ENCODE results near the gene RNF167. TPM values are rescaled to one million over a fixed set of nuclear protein-coding genes. Genes with fewer than 3 reads are reported as not detected.

RNF167 gene
- total RNA-seq, 1 experiment from 2014 or later = 105 TPM

GRCh38 chr17:4970273-4970672, 30.2 kb downstream of the RNF167 start:
- no peak for ATAC-seq
- H4K20me1 ChIP-seq (ENCODE audit: insufficient read depth) = no peaks in the 10 kb centered on the region
- CTCF ChIA-PET = interaction anchor here (1.0 kb wide), 1 partner anchor 30 kb away, joined by 3 read pairs; the partner anchor contains the start of genes RNF167 and SLC25A11
- no peaks in the 10 kb centered on the region for H3K27me3 ChIP-seq (ENCODE audit: insufficient read depth, low read length)
- intact Hi-C loops (cut with micrococcal nuclease) = no loop called here
- H3K27ac ChIP-seq (ENCODE audit: low read depth, low read length) = no peak overlapping the region
- no peaks in the 10 kb centered on the region for H3K9me2 ChIP-seq (ENCODE audit: insufficient read depth)
- H3K4me1 ChIP-seq (ENCODE audit: control insufficient read depth in 1 of 2, insufficient read depth in 2 of 2, low read length in 2 of 2) = peaks cover 19 to 33% of the 10 kb centered on the region in 2 experiments
- POLR2A ChIA-PET = interaction anchor here (0.8 to 1.8 kb wide), 3 partner anchors 17 to 103 kb away, joined by 4 to 7 read pairs (median 7); partner anchors contain the start of genes CAMTA2, RNF167 and SLC25A11
- RAD21 ChIA-PET (ENCODE audit: low non-redundant PET in 1 of 2, low total read pairs in 2 of 2, uncharacterized antibody in 2 of 2, unreplicated experiment in 2 of 2) = no interaction called here
- H3K4me2 ChIP-seq (ENCODE audit: low read length) = no peak overlapping the region
- TF ChIP-seq SIN3A (IDR thresholded peaks at IDR 0.05; ENCODE audit: low read depth) (no peak), ZNF274 (IDR thresholded peaks at IDR 0.05; ENCODE audit: low read depth, low read length) (no peak), ZFX (IDR thresholded peaks at IDR 0.05) (no peak), EZH2 (IDR thresholded peaks at IDR 0.05) (no peak), RAD21 (IDR thresholded peaks at IDR 0.05; ENCODE audit: low read depth) (no peak), ZBTB33 (IDR thresholded peaks at IDR 0.05; ENCODE audit: extremely low read depth, insufficient replicate concordance, low read length) (no peak), ELF1 (IDR thresholded peaks at IDR 0.05; ENCODE audit: borderline replicate concordance, low read depth) (no peak), SRF (IDR thresholded peaks at IDR 0.05; ENCODE audit: low read depth) (no peak), CBX3 (IDR thresholded peaks at IDR 0.05; ENCODE audit: low read depth) (no peak), REST (IDR thresholded peaks at IDR 0.05; ENCODE audit: low read depth) (no peak)
- no peak overlapping the region for H3K4me3 ChIP-seq (replicated peaks in 1 of 2; ENCODE audit: low read depth in 1 of 2, low read length in 2 of 2)
- no peak overlapping the region for H2AFZ ChIP-seq (ENCODE audit: low read depth, low read length, poor library complexity, severe bottlenecking)
- peaks cover 11% of the 10 kb centered on the region; the same call in 1 of the 2 replicates for H3K79me2 ChIP-seq (ENCODE audit: insufficient read depth, low read length)
- DNase-seq (ENCODE audit: low read depth, low spot score) = no peak
- peaks cover 4 to 16% of the 10 kb centered on the region in 2 experiments; a peak in 3 of 4 replicates for H3K36me3 ChIP-seq (ENCODE audit: control insufficient read depth in 1 of 2, insufficient read depth in 2 of 2, low read length in 2 of 2)
- H3K9ac ChIP-seq (ENCODE audit: low read length) = no peak overlapping the region
- BruUV-seq (replicated peaks) = no TSS peak
- H3K9me3 ChIP-seq (ENCODE audit: control insufficient read depth in 1 of 2, insufficient read depth in 1 of 2, low read depth in 1 of 2, low read length in 2 of 2) = no peaks in the 10 kb centered on the region
